ENCODE results near the gene CLRN3.

DNA sequence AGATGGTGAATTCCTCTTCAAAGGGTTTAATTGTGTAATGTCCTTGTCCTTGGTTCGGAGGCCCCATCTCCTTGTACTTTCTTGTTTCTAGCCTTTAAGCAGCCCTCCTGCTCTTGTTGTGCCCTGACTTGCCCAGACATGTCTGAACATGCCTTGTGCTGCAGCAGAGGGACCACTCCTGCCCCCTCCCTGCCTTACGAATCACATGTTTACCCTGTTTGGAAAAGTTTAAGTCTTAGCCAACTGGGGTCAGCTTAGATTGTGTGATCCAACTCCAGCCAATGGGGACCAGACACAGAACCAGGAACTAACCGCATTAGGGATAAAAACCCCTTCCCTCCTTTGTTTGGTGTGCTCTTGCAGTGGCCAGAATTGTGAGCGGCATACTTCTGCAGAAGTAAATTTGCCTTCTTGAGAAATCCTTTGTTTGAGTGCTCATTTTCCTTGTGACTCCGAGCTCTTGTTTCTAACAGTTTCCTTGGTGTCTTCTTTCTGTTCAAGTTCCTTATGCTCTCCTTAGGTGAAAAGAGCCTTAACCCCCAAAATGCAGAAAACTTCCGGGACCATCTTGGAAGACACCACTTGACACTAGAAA, 29.4 kb downstream of the CLRN3 start:
- TF ChIP-seq, protein P1, sequence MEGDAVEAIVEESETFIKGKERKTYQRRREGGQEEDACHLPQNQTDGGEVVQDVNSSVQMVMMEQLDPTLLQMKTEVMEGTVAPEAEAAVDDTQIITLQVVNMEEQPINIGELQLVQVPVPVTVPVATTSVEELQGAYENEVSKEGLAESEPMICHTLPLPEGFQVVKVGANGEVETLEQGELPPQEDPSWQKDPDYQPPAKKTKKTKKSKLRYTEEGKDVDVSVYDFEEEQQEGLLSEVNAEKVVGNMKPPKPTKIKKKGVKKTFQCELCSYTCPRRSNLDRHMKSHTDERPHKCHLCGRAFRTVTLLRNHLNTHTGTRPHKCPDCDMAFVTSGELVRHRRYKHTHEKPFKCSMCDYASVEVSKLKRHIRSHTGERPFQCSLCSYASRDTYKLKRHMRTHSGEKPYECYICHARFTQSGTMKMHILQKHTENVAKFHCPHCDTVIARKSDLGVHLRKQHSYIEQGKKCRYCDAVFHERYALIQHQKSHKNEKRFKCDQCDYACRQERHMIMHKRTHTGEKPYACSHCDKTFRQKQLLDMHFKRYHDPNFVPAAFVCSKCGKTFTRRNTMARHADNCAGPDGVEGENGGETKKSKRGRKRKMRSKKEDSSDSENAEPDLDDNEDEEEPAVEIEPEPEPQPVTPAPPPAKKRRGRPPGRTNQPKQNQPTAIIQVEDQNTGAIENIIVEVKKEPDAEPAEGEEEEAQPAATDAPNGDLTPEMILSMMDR (IDR thresholded peaks at IDR 0.05), result no peak
- no peak for TF ChIP-seq POLR2A (IDR thresholded peaks at IDR 0.05)

Measured in uterus (tissue), 2 donors.